Smooth muscle cell (in vitro differentiated cells): ENCODE results near the gene MARK1. TPM values are rescaled to one million over a fixed set of nuclear protein-coding genes. Genes with fewer than 3 reads are reported as not detected.

Experiments used
- DNase-seq: peaks from one replicate; lab custom pipeline; 2025; ENCODE audit not compliant: unreplicated experiment; lab: John Stamatoyannopoulos, UW
- H2AFZ ChIP-seq: fragments of 200-600 bp; sonication (generic); 2 replicates; pipeline ENCODE4 v1.6.0; 2016; ENCODE audit warnings: antibody characterized with exemption, low read depth, mild to moderate bottlenecking
- H3F3A ChIP-seq: fragments of 200-600 bp; sonication (generic); 2 replicates; pipeline ENCODE4 v1.6.0; 2017; ENCODE audit warnings: antibody characterized with exemption, low read depth
- H3K27ac ChIP-seq: fragments of 200-600 bp; sonication (generic); 2 replicates; pipeline ENCODE4 v1.5.1; 2016; ENCODE audit warnings: low read depth, mild to moderate bottlenecking
- H3K27me3 ChIP-seq: fragments of 200-600 bp; sonication (generic); 2 replicates; pipeline ENCODE4 v1.6.1; 2016; ENCODE audit warnings: low read depth, mild to moderate bottlenecking
- H3K36me3 ChIP-seq: fragments of 200-600 bp; sonication (generic); 2 replicates; pipeline ENCODE4 v1.5.1; 2016; ENCODE audit warnings: low read depth
- H3K4me1 ChIP-seq: fragments of 200-600 bp; sonication (generic); 2 replicates; pipeline ENCODE4 v1.5.1; 2016; ENCODE audit warnings: low read depth
- H3K4me2 ChIP-seq: fragments of 200-600 bp; sonication (generic); 2 replicates; pipeline ENCODE4 v1.6.0; 2016; ENCODE audit warnings: mild to moderate bottlenecking
- H3K4me3 ChIP-seq: fragments of 200-600 bp; sonication (generic); 2 replicates; pipeline ENCODE4 v1.5.1; 2016; ENCODE audit warnings: mild to moderate bottlenecking
- H3K79me2 ChIP-seq: fragments of 200-600 bp; sonication (generic); 2 replicates; pipeline ENCODE4 v1.6.0; 2016; ENCODE audit warnings: low read depth, mild to moderate bottlenecking
- H3K9ac ChIP-seq: fragments of 200-600 bp; sonication (generic); 2 replicates; pipeline ENCODE4 v1.6.0; 2016; ENCODE audit warnings: low read depth
- H3K9me3 ChIP-seq: fragments of 200-600 bp; sonication (generic); replicated peaks from 2 replicates; pipeline ENCODE4 v1.5.1; 2016; ENCODE audit warnings: low read depth
- H4K20me1 ChIP-seq: fragments of 200-600 bp; sonication (generic); 2 replicates; pipeline ENCODE4 v1.6.0; 2016; ENCODE audit warnings: low read depth
- WGBS: methylation state at CpG from one replicate; pipeline ENCODE4 v1.1.7; 2016; ENCODE audit warnings: low lambda C conversion rate; 5-methylcytosine and 5-hydroxymethylcytosine counted together
- polyA plus RNA-seq: library from polyadenylated mRNA; unstranded; fragments of >200 nt; fragmentation: Nextera tagmentation; extraction: Ambion mirVana; gene quantifications from 2 replicates; pipeline ENCODE4 v1.2.1, GENCODE V29; 2016
- total RNA-seq: library from RNA; depleted of rRNA; stranded (reverse); fragments of >200 nt; gene quantifications from 2 replicates; pipeline ENCODE4 v1.2.3, GENCODE V29; 2014
- TF ChIP-seq, protein P1 (sequence below): fragments of 200-600 bp; sonication (generic); IDR thresholded peaks from 2 replicates; pipeline ENCODE4 v1.5.1; 2017; ENCODE audit warnings: borderline replicate concordance, mild to moderate bottlenecking, antibody characterized with exemption; ENCODE audit not compliant: insufficient read depth, poor library complexity, severe bottlenecking

Gene MARK1
- total and polyA plus RNA-seq, 2 experiments from 2014 or later = 4.4 to 5.5 TPM

DNA sequence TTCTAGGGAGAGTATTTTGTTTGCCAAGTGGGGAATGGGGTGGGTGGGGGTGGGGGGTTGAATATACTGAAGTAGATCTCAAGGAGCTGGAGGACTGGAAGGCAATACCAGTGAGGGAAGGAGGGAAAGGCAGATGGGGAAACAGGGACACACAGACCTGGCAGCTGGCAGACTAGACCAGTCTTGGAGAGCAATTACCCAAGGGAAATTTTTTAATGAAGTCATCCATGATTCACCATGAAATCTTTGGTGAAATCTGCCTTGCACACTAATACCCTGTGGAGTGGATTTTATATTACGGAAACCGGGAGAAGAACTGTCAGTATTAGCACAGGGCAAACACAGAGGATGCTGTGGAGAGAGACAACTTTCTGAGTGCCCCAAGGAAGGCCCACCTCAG is 29.7 kb upstream of the MARK1 start:
- no peak for DNase-seq
- H3K4me2 ChIP-seq = no peak overlapping the region
- WGBS = 65% methylated on average over 2 of the region's 2 CpGs
- H3K36me3 ChIP-seq = no peaks in the 10 kb centered on the region
- H4K20me1 ChIP-seq = no peaks in the 10 kb centered on the region
- no peaks in the 10 kb centered on the region for H3K4me1 ChIP-seq
- no peak overlapping the region for H3K27ac ChIP-seq
- TF ChIP-seq, protein P1, sequence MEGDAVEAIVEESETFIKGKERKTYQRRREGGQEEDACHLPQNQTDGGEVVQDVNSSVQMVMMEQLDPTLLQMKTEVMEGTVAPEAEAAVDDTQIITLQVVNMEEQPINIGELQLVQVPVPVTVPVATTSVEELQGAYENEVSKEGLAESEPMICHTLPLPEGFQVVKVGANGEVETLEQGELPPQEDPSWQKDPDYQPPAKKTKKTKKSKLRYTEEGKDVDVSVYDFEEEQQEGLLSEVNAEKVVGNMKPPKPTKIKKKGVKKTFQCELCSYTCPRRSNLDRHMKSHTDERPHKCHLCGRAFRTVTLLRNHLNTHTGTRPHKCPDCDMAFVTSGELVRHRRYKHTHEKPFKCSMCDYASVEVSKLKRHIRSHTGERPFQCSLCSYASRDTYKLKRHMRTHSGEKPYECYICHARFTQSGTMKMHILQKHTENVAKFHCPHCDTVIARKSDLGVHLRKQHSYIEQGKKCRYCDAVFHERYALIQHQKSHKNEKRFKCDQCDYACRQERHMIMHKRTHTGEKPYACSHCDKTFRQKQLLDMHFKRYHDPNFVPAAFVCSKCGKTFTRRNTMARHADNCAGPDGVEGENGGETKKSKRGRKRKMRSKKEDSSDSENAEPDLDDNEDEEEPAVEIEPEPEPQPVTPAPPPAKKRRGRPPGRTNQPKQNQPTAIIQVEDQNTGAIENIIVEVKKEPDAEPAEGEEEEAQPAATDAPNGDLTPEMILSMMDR = no peak
- H3K9me3 ChIP-seq = no peaks in the 10 kb centered on the region
- no peak overlapping the region for H3K4me3 ChIP-seq
- H2AFZ ChIP-seq = peak overlapping the region; percentile 35
- no peaks in the 10 kb centered on the region for H3K79me2 ChIP-seq
- H3K9ac ChIP-seq = no peak overlapping the region
- no peaks in the 10 kb centered on the region for H3K27me3 ChIP-seq
- H3F3A ChIP-seq = no peaks in the 10 kb centered on the region

DNA sequence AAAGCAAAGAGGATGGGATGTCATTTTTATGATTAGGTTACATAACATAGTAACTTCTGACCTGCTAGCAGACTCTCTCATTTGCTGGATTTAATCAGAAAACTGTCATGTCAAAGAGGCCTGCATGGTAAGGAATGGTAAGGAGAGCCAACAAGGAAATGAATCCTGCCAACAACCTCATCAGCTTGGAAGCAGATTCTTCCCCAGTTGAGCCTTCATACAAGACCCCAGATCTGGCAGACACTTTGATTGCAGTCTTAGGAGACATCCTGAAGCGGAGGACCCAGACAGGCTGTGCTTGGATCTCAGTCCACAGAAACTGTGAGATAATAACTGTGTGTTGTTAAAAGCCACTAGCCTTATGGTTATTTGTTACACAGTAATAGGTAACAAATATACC is 27.6 kb upstream of the MARK1 start:
- Histone ChIP-seq H3K27ac (no peak overlapping the region), H3K27me3 (peaks cover 5% of the 10 kb centered on the region), H3K9ac (no peak overlapping the region), H3F3A (no peaks in the 10 kb centered on the region), H4K20me1 (no peaks in the 10 kb centered on the region), H2AFZ (no peak overlapping the region), H3K4me2 (no peak overlapping the region), H3K9me3 (no peaks in the 10 kb centered on the region), H3K4me1 (no peaks in the 10 kb centered on the region), H3K36me3 (no peaks in the 10 kb centered on the region), H3K79me2 (no peaks in the 10 kb centered on the region), H3K4me3 (no peak overlapping the region)
- 88% methylated on average over 1 of the region's 1 CpG for WGBS
- no peak for DNase-seq
- TF ChIP-seq, protein P1 = no peak

DNA sequence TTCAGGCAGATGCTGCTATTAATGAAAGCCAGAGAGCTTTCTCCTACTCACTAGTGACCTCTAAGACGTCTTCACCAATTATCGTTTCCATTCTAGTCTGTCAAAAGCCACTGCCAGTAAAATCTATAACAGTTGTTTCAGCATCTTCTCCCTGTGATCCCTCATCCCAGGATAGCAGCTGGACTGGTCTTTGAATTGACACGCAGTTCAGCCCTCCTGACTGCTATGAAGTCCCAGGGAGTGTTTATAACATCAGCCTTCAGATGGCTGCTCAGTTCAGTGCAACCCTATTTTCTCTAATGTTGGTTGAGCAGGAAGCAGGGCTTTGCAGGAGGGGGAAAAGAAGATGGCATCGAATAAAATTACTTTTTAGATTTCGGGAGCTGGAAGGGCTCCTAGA is 23.6 kb upstream of the MARK1 start:
- TF ChIP-seq, protein P1 = no peak
- Histone ChIP-seq H3K4me1 (no peaks in the 10 kb centered on the region), H4K20me1 (no peaks in the 10 kb centered on the region), H2AFZ (no peak overlapping the region), H3K27ac (no peak overlapping the region), H3K9ac (no peak overlapping the region), H3K9me3 (no peaks in the 10 kb centered on the region), H3F3A (no peaks in the 10 kb centered on the region), H3K79me2 (no peaks in the 10 kb centered on the region), H3K4me2 (no peak overlapping the region), H3K27me3 (peaks cover 5% of the 10 kb centered on the region), H3K36me3 (no peaks in the 10 kb centered on the region), H3K4me3 (no peak overlapping the region)
- WGBS = 83% methylated on average over 5 of the region's 5 CpGs
- DNase-seq = no peak

DNA sequence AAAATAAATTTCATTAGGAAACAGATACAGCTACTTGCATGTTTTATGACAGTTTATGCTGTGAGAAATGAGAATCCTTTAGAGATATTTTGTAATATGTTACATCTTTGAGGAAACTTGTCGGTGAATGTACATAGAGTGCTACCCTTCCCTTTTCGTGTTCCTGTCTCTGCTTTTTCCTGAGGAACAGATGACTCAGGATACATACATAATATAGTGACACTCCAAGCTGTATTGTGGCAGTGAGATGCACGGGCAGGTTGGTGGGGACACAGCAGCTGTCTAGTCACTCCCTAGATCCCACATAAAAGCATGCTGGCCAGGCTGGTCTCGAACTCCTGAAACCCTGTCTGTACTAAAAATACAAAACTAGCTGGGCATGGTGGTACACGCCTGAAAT is 20.9 kb upstream of the MARK1 start:
- H3K9me3 ChIP-seq = no peaks in the 10 kb centered on the region
- no peaks in the 10 kb centered on the region for H3F3A ChIP-seq
- TF ChIP-seq, protein P1 = no peak
- no peaks in the 10 kb centered on the region for H4K20me1 ChIP-seq
- H3K36me3 ChIP-seq = no peaks in the 10 kb centered on the region
- no peak overlapping the region for H3K4me2 ChIP-seq
- H2AFZ ChIP-seq = no peak overlapping the region
- H3K4me3 ChIP-seq = no peak overlapping the region
- no peaks in the 10 kb centered on the region for H3K79me2 ChIP-seq
- H3K9ac ChIP-seq = no peak overlapping the region
- peaks cover 5% of the 10 kb centered on the region for H3K4me1 ChIP-seq
- no peak for DNase-seq
- H3K27me3 ChIP-seq = peaks cover 5% of the 10 kb centered on the region
- H3K27ac ChIP-seq = no peak overlapping the region
- 93% methylated on average over 5 of the region's 5 CpGs for WGBS
